Measurements from ENCODE around the gene SLC26A6. TPM values are rescaled to one million over a fixed set of nuclear protein-coding genes. Genes with fewer than 3 reads are reported as not detected.

SLC26A6 gene
- total RNA-seq, 1 donor from 2014 or later = 19.9 TPM

DNA sequence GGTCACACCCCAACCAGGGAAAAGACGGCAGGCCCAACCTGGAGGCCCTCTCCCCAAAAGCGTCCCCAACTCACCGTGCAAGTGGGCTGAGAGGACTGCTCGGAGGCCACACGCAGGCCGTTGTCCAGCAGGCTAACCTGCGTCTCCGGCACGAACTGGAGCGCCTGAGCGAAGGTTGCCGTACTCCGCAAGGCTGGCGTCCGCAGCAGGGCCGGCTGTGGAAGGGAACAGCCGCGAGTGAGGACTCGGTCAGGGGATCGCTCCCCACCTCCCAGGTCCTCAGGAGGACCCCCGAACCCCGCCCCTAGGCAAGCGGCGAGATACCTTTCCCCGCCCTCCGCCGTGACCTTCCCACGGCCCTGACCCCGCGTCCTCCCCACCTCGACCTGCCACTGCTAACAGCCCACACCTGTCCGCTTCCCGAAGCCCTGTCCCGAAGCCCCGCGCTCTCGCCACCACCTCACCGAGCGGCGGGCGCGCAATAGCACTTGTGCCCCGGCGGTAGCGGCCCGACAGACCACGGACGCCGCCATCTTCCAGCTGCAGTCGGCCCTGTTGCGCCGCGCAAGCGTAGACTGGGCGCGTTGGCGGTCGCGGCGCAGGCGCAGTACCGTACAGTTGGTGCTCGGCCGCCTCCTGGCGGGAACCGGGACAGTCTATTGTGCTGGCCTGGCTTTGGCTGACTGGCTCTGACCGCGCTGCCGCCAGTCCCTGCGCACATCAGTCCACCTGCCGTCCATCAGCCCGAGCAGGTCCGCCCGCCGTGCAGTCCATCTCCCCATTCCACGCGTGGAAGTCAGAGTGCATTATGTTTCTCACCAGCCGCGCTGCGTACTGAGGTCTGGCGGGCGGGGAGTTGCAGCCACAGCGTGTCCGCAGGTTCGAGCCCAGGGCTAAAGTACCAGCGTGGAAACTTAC lies 25.9 kb downstream of the SLC26A6 start, which contains the start of gene UQCRC1:
Gene UQCRC1 (minus strand): TSS at position 559 of the 918 bp plus-strand sequence. CDS start 26 bp downstream, at position 533.
- Histone ChIP-seq H3K4me1 (peaks cover 18% of the 10 kb centered on the region), H3K27me3 (no peaks in the 10 kb centered on the region), H3K9me3 (no peaks in the 10 kb centered on the region), H3K36me3 (peaks cover 38% of the 10 kb centered on the region), H3K4me3 (peak within 1 kb of the TSS; percentile 77), H3K27ac (peak within 1 kb of the TSS; percentile 82)
- intact Hi-C loops (cut with DNase I) = no loop called here
- TF ChIP-seq, protein P1, sequence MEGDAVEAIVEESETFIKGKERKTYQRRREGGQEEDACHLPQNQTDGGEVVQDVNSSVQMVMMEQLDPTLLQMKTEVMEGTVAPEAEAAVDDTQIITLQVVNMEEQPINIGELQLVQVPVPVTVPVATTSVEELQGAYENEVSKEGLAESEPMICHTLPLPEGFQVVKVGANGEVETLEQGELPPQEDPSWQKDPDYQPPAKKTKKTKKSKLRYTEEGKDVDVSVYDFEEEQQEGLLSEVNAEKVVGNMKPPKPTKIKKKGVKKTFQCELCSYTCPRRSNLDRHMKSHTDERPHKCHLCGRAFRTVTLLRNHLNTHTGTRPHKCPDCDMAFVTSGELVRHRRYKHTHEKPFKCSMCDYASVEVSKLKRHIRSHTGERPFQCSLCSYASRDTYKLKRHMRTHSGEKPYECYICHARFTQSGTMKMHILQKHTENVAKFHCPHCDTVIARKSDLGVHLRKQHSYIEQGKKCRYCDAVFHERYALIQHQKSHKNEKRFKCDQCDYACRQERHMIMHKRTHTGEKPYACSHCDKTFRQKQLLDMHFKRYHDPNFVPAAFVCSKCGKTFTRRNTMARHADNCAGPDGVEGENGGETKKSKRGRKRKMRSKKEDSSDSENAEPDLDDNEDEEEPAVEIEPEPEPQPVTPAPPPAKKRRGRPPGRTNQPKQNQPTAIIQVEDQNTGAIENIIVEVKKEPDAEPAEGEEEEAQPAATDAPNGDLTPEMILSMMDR (IDR thresholded peaks at IDR 0.05) = peak; percentile 77
- peak; percentile 97 for DNase-seq
- ATAC-seq = peak; percentile 99

DNA sequence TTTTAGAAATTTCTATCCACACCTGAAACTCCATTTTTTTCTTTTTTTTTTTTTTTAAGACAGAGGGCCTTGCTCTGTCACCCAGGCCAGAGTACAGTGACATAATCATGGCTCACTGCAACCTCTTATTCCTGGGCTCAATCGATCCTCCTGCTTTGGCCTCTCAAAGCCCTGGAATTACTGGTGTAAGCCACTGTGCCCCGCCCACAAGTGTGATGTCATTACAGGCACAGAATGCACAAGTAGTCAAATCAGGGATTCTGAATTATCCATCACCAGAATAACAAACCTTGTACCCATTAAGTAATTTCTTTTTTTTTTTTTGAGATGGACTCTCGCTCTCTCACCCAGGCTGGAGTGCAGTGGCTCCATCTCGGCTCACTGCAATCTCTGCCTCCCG lies 27.7 kb downstream of the SLC26A6 start:
- ATAC-seq (no peak), DNase-seq (no peak)
- Histone ChIP-seq H3K27ac (no peak overlapping the region), H3K36me3 (peaks cover 56% of the 10 kb centered on the region), H3K27me3 (no peaks in the 10 kb centered on the region), H3K4me3 (no peak overlapping the region), H3K4me1 (peaks cover 18% of the 10 kb centered on the region), H3K9me3 (no peaks in the 10 kb centered on the region)
- TF ChIP-seq, protein P1 (IDR thresholded peaks at IDR 0.05) = no peak
- intact Hi-C loops (cut with DNase I) = no loop called here

DNA sequence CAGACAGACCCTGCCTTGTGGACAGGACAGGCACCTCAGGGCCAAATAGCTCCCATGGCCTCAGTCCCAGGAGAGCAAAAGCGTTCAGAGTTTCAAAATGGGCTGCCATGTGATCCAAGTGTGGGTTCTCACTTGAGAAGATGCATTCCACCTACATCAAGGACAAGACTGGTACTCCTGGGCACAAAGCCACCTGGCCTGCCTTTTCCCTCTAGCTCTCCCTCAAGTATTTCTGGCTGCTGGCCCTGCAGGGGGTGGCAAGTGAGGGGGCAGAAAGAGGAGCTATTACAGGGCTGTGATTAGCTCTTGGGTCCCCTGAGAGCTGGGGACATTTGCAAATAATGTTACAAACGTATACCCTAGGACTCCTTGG lies 33.7 kb downstream of the SLC26A6 start:
- no peak overlapping the region for H3K27ac ChIP-seq
- H3K9me3 ChIP-seq = no peaks in the 10 kb centered on the region
- H3K36me3 ChIP-seq = peaks cover 86% of the 10 kb centered on the region
- TF ChIP-seq, protein P1 (IDR thresholded peaks at IDR 0.05) = no peak
- intact Hi-C loops (cut with DNase I) = no loop called here
- no peak overlapping the region for H3K4me3 ChIP-seq
- no peaks in the 10 kb centered on the region for H3K27me3 ChIP-seq
- no peaks in the 10 kb centered on the region for H3K4me1 ChIP-seq
- DNase-seq = no peak
- ATAC-seq = no peak

DNA sequence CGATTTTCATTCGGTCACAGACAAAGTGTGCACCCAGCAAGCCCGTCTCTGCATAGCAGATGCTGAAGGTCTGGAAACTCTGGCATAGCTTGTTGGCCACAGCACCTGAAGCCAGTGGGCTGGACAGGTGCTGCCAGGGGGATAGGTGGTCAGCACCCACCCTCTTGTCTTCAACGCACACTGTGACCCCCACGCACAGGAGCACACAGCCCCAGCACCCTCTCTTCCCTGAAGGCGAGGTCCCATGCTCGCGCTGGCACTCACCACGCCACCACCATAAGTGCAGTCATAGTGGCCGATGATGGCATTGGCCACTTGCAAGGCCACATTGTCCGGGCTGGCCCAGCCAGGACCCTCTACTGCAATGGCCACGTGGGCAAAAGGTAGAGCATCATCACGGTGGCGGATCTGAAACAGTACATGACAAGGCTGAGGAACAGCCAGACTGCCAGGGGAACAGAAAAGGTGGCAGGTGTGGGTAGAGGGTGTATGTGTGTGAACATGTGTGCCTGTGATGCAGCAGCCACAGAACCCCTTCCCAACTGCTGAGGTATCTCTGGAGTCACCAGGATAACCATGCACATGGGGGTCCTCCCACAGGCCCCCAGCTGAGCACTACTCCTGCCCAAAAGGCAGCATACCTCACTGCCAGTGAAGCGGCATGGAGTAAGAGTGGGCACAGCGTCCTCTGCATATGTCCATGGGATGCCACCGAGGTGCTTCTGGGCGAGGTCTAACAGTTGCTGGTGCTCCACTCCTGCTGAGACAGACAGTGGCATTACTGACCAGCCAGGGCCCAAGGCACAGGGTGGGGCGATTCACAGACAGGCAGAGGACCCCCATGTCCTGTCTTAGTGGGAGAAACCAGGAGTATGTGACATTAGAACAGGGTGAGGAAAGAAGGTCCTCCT lies 34.3 kb downstream of the SLC26A6 start:
- Histone ChIP-seq H3K27ac (no peak overlapping the region), H3K36me3 (peaks cover 79% of the 10 kb centered on the region), H3K9me3 (no peaks in the 10 kb centered on the region), H3K27me3 (no peaks in the 10 kb centered on the region), H3K4me3 (no peak overlapping the region), H3K4me1 (no peaks in the 10 kb centered on the region)
- TF ChIP-seq, protein P1 (IDR thresholded peaks at IDR 0.05) = no peak
- intact Hi-C loops (cut with DNase I) = no loop called here
- DNase-seq (no peak), ATAC-seq (no peak)

DNA sequence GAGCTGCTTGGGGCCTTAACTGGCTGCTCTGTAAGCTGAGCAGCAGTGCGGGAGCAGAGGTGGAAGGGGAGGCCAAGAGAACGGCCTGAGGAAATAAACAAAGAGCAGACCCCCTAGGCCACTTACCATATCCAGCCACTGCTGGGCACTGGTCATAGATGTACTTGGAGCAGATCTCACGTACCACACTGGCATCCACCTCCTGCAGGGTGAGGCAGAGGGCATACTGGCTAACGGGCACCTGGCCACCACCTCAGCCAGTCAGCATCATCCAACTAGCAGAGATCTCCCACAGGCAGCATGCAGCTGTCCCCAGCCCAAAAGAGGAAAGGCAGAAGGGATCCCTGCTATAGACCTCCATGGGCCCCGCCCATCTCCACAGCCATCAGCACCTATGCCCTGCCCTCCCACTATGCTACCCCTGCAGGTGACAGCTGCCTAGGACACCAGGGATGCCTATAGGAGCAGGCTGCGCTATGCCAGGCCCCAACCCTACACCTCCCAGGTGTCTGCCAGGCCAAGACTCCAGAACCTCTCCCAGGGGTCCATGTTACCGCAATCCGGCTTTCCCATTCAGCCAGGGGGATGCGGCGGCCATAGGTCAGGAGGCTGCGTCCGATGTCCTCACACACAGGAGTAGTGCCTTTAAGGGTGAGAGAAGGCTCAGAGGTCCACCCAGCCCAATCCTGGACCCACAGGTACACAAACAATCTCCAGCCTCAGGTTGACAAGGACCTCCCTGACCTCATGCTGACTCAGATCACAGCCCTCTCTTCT lies 35.6 kb downstream of the SLC26A6 start:
- Histone ChIP-seq H3K27me3 (no peaks in the 10 kb centered on the region), H3K9me3 (no peaks in the 10 kb centered on the region), H3K27ac (no peak overlapping the region), H3K36me3 (peaks cover 67% of the 10 kb centered on the region), H3K4me3 (no peak overlapping the region), H3K4me1 (peaks cover 3% of the 10 kb centered on the region)
- TF ChIP-seq, protein P1 (IDR thresholded peaks at IDR 0.05) = no peak
- DNase-seq = no peak
- no peak for ATAC-seq
- intact Hi-C loops (cut with DNase I) = no loop called here
